HG03354 (cell line): ENCODE results near the gene GABBR2.

Source experiments
- ATAC-seq: cut with Tn5 transposase; IDR thresholded peaks from one replicate; pipeline ENCODE4 v1.9.1; 2021; ENCODE audit warnings: mild to moderate bottlenecking; ENCODE audit not compliant: unreplicated experiment, poor library complexity, severe bottlenecking

Gene GABBR2

DNA sequence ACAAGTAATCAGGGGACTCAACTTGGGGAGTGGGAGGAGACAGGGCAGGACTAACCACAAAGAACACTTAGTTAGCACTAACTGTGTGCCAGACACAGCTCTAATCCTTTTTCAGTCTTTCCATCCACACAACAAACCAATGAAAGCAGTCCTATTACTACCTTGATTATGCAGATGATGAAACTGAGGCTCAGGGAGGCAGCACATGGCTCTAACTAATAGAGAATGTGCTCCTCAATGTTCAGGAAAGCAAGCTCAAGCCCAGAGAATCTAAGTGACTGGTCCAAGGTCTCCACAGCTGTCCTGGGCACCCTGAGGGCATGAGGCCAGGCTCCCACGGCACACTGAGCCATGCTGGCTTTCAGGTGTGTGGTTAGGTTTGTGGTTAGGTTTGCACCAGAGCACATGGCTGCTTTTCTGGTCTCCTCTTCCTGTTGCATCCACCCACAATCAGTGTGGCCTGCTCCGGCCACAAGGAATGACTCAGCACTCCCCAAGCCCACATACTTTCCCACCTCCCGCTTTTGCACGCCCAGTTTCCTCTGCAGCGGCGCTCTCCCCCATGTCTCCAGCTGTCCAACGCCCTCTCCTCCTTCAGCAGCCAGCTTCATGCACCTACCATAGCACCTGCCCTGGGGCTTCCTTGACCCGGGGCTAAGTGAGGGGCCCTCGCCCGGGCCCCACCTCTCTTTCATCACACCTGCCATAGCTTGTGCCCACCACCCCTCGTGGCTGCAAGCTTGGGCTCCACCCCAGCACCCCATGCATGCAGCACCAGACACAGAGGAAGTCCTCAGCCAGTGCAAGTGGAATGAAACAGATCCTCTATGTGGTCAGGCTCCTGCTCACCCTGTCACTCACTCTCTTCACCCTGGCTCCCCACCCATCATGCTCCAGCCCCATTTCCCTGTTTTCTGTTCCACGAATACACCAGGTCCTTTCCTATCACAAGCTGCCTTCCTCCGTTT, 133.1 kb downstream of the GABBR2 start:
- ATAC-seq = peak; percentile 74

DNA sequence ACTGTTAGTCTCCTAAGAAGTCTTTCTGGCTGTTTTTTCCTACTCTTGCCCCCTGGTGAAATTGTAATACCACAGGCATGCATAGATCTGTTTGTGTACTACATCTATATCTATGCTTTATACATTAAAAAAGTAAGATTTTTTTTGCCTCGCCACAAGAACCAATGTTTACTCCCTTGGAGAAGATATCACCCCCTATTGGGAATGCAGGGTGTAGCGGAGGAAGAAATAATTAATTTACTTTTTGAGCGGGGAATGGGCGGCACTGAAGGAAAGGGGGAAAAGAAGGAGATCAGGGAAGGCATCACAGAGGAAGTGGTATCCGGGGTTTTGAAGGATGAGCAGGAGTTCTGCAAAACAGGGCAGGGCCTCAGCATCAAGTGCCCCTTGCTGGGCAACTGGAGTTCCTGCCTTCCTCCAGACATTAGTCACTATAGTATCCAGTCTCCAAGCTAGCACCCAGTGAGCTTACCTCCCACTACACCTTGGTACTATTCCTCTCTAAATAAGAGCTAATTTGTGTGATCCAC, 134.9 kb downstream of the GABBR2 start:
- no peak for ATAC-seq

DNA sequence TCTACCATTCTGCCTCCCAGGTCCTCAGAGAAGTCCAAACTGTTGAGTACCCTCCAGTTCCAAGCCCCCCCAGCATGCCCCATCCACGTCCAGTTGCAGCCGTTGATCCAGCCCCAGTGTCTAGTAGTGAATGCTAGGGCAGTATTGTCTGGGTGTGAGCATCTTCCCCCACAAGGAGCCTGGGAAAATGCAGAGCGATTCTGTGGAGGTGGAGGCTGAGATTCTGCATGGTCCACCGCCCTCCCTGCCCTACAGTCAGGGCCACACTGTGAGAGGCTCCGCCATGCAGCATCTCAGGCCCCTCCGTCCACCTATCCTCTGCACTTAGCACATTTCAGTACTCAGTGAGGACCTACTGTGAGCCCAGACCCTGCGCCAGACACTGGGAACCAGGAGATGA, 135.9 kb downstream of the GABBR2 start:
- no peak for ATAC-seq

DNA sequence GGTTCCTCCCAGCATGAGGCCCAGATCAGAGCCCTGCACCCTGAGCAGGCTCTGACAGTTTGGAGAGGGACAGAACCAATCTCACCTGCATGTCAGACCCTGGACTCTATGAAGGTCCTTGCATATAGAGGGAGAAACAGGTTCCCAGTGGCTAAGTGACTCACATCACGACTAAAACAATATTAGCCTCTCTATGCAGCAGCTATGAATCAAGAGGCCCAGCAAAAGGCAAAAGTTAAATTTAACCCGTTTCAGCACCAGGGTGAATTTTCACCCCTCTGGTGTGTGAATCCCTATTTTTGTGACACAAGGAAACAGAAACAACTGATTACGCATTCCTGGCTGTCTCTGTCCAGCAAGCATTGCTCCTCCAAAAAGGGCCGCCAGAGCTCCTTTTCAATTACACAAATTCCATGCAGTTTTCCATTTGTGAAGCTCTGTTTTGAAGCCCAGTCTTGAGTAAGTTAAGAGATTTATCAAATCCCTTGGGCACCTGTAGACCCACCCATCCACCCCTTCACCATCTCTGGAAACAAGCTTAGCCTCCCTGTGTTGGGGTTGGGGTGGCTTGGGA, 136.6 kb downstream of the GABBR2 start:
- ATAC-seq = no peak

DNA sequence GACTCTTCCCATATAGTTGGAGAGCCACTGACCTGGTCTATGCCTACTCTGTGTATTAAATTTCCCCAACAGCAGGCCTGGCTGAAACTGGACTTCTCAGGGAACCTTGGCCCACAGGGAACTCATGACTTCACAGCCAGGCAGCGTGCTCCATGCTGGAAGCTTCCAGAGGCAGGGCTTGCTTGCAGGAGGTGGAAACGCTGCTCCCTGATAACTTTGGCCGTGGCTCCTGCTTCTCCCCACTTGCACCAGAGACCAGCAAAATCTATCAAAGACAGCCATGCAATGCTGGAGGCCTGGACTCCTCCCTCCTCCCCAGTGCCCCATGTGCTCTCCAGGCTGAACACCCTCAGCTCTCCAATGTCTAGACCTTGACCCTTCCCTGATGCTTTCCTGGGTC, 137.1 kb downstream of the GABBR2 start:
- no peak for ATAC-seq

DNA sequence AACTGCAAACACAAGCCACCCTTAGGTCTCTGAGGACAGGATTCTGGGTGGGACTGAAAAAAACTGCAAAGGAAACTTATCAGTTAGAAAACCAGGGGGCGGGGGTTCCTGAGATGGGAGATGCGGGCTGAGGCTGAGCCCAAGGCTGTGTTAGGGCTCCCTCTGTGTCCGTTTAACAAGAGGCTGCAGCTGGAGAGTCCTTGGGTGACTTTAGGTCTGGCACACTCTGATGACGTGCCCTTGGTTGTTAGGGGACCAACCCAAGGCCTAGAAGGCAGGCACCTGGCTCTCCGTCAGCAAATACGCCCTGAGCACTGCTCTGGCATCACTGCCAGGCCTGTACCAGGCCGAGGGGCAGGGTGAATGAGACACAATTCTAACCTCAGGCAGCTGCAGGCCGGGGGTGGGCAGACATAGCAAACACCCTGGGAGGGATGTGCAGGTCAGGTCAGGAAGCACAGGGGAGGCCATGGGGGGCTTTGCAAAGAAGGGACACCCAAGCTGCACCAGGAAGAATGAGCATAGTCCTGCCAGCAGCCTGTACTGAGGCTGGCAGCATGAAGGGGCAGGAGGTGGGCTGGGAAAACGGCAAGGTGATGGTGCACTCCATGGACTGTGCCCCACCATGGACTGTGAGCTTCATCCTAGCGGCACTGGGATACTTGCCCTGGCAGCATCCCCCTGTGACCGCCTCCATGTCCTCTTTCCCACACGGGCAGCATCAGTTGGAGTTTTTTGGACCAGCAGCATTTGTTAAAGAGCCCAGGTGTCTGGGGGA, 137.9 kb downstream of the GABBR2 start:
- no peak for ATAC-seq

DNA sequence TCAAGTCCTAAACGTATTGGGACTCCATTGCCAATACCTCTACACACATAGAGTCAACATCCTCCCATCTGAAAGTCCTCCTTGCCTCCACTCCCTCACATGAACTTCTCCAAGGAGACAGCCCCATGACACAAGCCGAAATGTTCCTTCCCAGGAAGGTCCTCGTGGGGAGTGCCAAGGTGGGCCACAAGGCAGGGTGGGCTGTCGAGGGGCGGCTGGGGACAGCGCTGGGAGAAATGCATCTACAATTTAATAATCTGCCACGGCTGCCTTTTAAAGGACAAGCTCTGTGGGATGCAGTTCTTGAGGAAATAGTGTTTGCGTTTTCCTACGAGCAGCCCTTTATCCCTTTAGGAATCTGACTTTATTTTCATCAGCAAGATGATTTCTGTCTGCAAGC, 138.7 kb downstream of the GABBR2 start:
- ATAC-seq = no peak

DNA sequence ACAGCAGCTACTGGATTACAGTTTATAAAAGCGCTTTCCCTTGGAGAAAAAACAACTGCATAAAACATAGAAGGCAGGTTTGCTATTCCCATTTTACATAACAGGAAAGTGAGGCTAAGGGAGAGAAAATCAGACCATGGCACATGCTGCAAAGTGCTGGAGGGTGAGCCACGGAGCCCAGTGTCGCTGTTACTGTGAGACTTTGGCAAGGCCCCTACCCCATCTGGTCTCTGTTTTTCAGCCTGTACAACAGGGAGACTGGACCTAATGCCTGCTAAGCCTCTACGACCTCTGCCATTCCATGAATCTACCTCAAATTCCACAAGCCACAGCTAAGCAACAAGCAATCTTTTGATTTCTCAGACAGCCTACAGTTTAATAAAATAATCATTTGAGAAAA, 139.2 kb downstream of the GABBR2 start:
- no peak for ATAC-seq

DNA sequence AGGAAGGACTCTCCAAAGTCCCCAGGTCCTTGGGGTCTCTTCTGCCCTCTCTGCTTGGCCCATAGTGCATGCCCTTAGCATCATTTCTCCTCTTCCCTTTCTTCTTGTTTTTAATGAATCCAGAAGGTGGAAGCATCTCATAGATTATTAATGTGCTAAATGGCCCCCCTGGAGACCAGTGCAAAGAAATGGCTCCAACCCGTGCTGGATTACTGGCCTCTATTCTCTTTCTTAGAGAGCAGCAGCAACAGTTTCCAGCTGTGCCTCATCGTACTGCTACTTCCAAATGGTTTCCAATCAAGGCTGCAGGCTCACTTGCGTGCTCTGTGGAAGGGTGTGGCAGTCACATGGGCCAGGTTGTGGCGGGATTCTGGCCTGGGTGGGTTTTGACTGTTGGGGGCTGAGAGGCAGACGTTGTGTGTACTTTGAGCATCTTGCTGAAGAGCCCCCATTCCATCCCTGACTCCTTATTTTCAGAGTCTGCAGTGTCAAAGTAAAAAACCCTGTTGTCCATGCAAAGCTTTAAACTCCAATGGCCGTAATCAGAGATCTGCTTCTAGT, 139.7 kb downstream of the GABBR2 start:
- no peak for ATAC-seq

DNA sequence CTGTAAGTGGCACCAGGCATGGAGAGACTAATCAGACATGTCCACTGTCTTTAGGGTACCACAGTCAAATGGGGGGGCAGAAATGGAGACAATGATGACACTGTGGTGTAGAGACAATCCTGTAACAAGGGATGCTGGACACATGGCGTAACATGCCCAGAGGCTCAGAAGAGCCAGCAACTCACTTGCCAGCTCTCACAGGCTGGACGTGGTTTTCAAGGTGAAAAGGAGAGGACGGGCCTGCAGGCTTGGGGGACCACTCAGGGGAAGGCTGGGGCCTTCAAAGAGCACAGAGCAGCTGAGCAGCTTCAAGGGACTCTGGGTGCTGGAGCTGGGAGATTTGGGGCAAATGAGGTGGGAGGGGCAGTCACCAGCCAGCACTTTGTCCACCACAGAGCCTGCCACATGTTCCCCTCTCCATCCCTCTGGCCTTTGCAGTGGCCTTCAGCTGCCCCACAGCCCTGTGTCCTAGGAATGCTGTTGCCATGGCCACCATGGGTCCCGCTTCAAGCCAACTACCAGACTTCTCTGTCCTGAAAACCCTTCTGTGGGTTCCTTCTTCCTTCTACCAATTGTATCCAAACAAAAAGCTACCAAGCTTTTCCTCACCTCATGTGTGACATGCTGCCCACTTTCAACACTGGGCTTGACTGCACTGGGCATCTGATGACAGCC, 140.4 kb downstream of the GABBR2 start:
- no peak for ATAC-seq

DNA sequence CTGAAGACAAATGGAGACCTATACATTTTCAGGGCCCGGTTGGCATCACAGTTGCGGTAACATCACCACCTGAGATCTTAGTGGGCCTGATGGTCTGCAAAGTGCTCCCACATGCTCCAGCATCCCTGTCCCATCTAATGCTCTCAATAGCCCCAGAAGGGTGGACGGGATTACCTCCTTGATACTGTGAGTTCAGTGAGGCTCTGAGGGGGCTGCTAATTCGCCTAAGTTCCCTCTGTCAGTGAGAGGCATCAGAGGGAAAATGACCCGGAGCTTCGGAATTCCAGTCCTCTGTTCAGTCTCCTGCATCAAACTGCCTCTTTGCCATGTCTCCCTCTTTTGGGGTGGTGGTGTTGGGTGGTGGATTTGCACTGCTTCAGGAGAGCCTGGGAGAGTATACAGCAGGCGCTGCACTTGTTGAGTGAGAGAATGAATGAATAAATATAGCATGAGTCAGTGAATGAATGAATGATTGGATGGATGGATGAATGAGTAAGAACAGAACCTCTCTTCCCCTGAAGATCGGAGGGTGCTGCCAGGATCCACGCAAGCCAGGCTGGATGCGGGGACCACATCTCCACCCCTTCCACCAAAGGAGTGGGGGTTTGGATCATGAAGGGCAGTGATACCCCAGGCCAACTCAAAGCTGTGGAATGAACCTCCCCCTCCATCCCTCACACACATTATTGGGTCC, 141.0 kb downstream of the GABBR2 start:
- no peak for ATAC-seq

DNA sequence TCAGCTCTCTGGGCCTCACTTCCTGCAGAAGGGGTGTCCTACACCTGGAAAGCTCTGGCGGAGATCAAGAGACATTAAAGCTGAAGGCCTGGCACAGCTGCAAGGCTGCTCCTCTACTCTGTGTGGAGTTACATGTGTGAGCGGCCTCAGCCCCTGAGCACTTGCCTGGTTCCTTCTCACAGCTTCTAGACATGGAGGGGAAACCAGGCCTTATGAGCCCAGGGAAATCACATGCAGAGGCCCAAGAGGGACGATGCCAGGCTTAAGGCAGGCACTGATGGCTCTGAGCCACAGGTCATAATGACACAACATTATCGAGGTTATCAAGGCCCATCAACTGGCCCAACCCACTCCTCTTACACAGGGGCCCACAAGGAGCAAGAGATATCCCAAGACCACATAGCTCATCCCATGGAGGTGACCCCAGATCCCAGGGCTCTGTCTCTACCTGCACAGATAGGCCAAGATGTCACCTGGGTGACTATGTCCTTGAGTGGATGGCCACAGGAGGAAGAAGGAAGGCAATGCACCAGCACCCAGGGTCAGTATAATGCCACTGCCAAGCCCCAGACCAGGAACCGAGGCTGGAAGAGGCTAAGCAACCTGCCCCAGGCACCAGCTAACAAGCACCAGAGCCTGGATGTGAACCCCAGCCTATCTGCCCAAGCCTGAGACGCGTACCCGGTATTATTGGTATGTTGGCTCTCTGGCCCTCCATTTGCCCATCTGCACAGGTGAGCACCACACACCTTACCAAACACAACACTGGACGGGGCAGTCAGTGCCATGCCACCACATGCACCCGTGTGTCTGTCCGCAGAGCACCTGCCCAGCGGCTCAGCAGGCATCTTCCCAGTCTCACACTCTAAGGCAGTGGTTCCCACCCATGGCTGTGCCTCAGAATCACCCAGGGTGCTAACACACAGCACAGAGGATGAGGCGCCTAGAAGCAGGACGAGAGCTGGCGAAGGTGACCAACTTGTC, 143.3 kb downstream of the GABBR2 start:
- no peak for ATAC-seq

DNA sequence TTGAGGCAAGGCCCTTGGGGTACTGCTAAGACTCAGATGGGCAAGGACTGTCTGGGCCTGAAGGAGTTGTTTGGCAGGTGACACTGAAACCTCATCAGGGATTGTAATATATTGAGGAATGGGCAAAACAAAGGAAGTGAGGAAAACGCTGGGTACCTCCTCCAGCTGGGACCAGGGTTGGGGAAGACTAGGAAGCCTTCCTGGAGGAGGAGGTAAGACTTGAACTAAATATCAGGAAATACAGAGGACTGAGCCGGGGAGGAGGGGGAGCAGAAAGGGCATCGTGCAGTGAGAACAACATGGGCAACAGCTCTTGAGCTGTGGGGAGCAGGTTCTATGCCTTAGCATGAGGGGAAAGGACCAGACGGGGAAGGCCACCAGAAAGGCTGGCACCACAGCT, 144.0 kb downstream of the GABBR2 start:
- no peak for ATAC-seq

DNA sequence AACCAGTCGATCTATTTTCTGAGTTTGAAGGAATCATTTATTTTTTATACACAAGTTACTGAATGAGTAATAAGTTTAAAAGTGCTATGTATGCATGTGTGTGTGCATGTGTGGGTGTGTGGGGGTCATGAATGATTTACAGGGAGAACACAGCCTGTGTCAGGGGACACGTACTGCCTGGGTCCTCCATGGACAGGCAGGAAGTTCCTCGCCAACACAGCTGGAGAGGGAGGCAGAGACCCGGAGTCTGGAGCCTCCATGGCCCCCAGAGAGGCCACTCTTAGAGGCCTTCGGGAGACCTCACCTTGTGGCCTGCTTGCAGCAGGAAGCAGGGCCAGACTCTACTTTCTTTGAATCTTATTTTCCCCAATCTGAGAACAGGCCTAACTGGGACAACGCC, 144.7 kb downstream of the GABBR2 start:
- ATAC-seq = no peak

DNA sequence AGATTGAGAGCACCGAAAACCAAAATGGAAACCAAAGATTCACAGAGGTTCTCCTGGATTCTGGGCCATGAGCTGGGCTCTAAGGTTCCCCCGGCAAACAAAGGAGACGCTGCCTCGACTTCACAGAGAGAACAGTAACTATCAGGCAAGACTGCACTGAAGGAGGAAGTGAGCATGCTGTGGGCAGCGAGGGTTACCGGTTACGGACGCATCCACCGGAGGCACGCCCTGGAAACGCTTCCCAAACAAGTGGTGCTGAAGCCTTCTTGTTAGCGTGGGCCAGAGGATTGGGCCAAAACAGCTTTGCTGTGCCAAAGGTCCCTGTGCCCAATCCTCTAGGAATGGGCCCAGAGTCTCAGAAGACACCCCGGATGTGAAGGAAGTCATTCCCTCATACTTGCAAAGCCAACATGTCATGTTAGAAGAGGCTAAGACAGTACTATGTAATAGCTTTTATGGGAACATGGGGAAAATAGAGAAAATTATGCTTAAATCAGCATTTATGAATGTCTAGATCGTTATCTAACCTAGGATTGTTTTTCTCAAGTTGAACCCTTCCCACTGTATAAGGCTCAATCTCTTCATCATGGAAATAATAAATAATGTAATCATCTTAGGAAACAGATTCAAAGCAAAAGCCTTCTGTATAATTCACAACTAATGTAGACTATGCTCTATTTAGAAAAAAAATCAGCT, 145.4 kb downstream of the GABBR2 start:
- no peak for ATAC-seq

DNA sequence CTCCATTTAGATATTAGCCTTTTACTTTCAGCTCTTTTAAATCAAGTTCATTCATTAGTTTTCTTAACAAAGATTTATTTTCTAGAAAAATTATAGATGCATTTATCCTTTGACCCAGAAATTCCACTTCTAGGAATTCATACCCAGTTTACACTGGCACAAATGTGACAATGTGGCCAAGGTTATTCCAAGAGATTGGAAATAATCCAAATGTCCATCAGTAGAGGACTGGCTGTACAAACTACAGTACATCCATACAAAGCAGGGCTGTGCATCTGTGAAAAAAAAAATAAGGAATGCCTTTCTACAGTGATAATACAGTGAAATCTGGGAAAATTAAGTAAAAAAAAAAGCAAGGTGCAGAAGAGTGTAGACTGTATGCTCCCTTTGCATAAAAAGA, 149.2 kb downstream of the GABBR2 start:
- no peak for ATAC-seq

DNA sequence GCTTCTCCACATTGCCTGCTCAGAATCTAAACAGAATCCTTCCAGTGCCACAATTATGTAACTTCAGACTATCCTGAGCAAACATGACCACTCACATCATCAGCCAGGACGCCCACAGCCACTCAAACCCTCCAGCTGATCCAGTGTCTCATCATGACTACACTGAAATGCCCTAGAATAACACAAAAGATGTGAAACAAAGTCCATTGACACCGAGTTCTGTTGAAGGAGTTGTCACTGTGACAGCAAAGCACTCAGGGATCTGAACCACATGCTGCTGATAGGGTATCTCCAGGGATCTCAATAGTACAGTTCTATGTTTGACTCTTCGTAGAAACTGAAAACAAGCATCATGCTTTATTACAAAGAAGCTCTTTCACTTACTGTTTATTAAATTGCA, 150.2 kb downstream of the GABBR2 start:
- ATAC-seq = no peak
